Liver (tissue), 9 donors: Measurements from ENCODE around the gene CACFD1. TPM values are rescaled to one million over a fixed set of nuclear protein-coding genes. Genes with fewer than 3 reads are reported as not detected.

Experiments used
- DNase-seq: peaks from one replicate; pipeline ENCODE4 v3.0.0-alpha.2; 2017; ENCODE audit warnings: low spot score
- H3K27ac ChIP-seq, 2 donors: one replicate each; pipeline ENCODE4 v1.7.0; 2013; ENCODE audit warnings: inconsistent platforms in 2 of 2, low read length in 2 of 2, control low read depth in 1 of 2, low read depth in 1 of 2, mild to moderate bottlenecking in 1 of 2
- H3K27me3 ChIP-seq, 4 donors: one replicate each; pipeline versions ENCODE4 v1.6.1 to v1.7.0; 2013; ENCODE audit warnings: low read length in 3 of 4, inconsistent platforms in 1 of 4, mild to moderate bottlenecking in 1 of 4, moderate library complexity in 1 of 4; ENCODE audit not compliant: control insufficient read depth in 4 of 4, insufficient read depth in 4 of 4
- H3K36me3 ChIP-seq, 4 donors: one replicate each; pipeline versions ENCODE4 v1.6.1 to v1.7.0; 2013; ENCODE audit warnings: low read length in 3 of 4, mild to moderate bottlenecking in 3 of 4, low read depth in 1 of 4, moderate library complexity in 1 of 4; ENCODE audit not compliant: control insufficient read depth in 4 of 4, insufficient read depth in 3 of 4
- H3K4me1 ChIP-seq, 4 donors: one replicate each; pipeline versions ENCODE4 v1.6.1 to v1.7.0; 2013; ENCODE audit warnings: low read length in 3 of 4, mild to moderate bottlenecking in 3 of 4, moderate library complexity in 1 of 4; ENCODE audit not compliant: control insufficient read depth in 4 of 4, insufficient read depth in 4 of 4
- H3K4me3 ChIP-seq, 3 donors: one replicate each; pipeline versions ENCODE4 v1.6.1 to v1.7.0; 2013; ENCODE audit warnings: low read length in 3 of 3, control low read depth in 1 of 3, low read depth in 1 of 3, mild to moderate bottlenecking in 1 of 3
- H3K9ac ChIP-seq, 2 donors: one replicate each; pipeline ENCODE4 v1.7.0; 2013; ENCODE audit warnings: low read length in 2 of 2, mild to moderate bottlenecking in 2 of 2, moderate library complexity in 2 of 2, control low read depth in 1 of 2, low read depth in 1 of 2
- H3K9me3 ChIP-seq, 4 donors: one replicate each; pipeline versions ENCODE4 v1.6.1 to v1.7.0; 2013; ENCODE audit warnings: low read length in 3 of 4; ENCODE audit not compliant: control insufficient read depth in 4 of 4
- EGR1 ChIP-seq, 2 donors: IDR thresholded peaks; 2 replicates each; pipeline ENCODE4 v1.6.1; 2016 to 2018; ENCODE audit warnings: antibody characterized with exemption in 2 of 2, low read depth in 2 of 2
- FOXA1 ChIP-seq: IDR thresholded peaks from 2 replicates; pipeline ENCODE4 v1.6.1; 2016; ENCODE audit warnings: antibody characterized with exemption
- FOXA2 ChIP-seq: IDR thresholded peaks from 2 replicates; pipeline ENCODE4 v1.6.1; 2016; ENCODE audit warnings: antibody characterized with exemption
- GABPA ChIP-seq, 2 donors: IDR thresholded peaks in 1 of 2; conservative IDR thresholded peaks in 1 of 2; 2 replicates each; pipeline ENCODE4 v1.6.1; 2016; ENCODE audit warnings: antibody characterized with exemption in 2 of 2, mild to moderate bottlenecking in 1 of 2, moderate library complexity in 1 of 2
- HNF4A ChIP-seq, 2 donors: conservative IDR thresholded peaks; 2 replicates each; pipeline ENCODE4 v1.6.1; 2016; ENCODE audit warnings: antibody characterized with exemption in 2 of 2, mild to moderate bottlenecking in 2 of 2
- HNF4G ChIP-seq: IDR thresholded peaks from 2 replicates; pipeline ENCODE4 v1.6.1; 2016; ENCODE audit warnings: antibody characterized with exemption
- JUND ChIP-seq, 2 donors: IDR thresholded peaks; 2 replicates each; pipeline ENCODE4 v1.6.1; 2016; ENCODE audit warnings: antibody characterized with exemption in 2 of 2
- NR2F2 ChIP-seq: IDR thresholded peaks from 2 replicates; pipeline ENCODE4 v1.6.1; 2016; ENCODE audit warnings: antibody characterized with exemption
- RAD21 ChIP-seq, 2 donors: IDR thresholded peaks; 2 replicates each; pipeline ENCODE4 v1.6.1; 2016; ENCODE audit warnings: antibody characterized with exemption in 2 of 2, mild to moderate bottlenecking in 2 of 2
- RXRA ChIP-seq, 2 donors: IDR thresholded peaks; 2 replicates each; pipeline ENCODE4 v1.6.1; 2017 to 2018; ENCODE audit warnings: antibody characterized with exemption in 2 of 2, mild to moderate bottlenecking in 1 of 2
- SP1 ChIP-seq: IDR thresholded peaks from 2 replicates; pipeline ENCODE4 v1.6.1; 2018; ENCODE audit warnings: antibody characterized with exemption, mild to moderate bottlenecking
- TAF1 ChIP-seq: conservative IDR thresholded peaks from 2 replicates; pipeline ENCODE4 v1.6.1; 2016; ENCODE audit warnings: antibody characterized with exemption, mild to moderate bottlenecking
- YY1 ChIP-seq: IDR thresholded peaks from 2 replicates; pipeline ENCODE4 v1.6.1; 2016; ENCODE audit warnings: antibody characterized with exemption, mild to moderate bottlenecking
- WGBS: extraction: QIAGEN DNeasy Blood & Tissue Kit; methylation state at CpG from one replicate; pipeline ENCODE4 v1.1.7; 2013; 5-methylcytosine and 5-hydroxymethylcytosine counted together
- polyA plus RNA-seq, 2 donors: library from polyadenylated mRNA; stranded (reverse) in 1 of 2; unstranded in 1 of 2; fragments of 200-250 nt in 1 of 2; fragments of >200 nt in 1 of 2; fragmentation: Nextera tagmentation in 1 of 2; extraction: Ambion mirVana in 1 of 2; gene quantifications; one replicate each; pipeline versions ENCODE4 v1.2.1 to v1.2.3, GENCODE V29; 2013 to 2015
- total RNA-seq, 2 donors: library from RNA; depleted of rRNA; stranded (reverse); fragments of >200 nt; gene quantifications; one replicate each; pipeline ENCODE4 v1.2.3, GENCODE V29; 2014
- TF ChIP-seq, protein P1 (sequence below): IDR thresholded peaks from 2 replicates; pipeline ENCODE4 v1.6.1; 2016; ENCODE audit warnings: antibody characterized with exemption
- TF ChIP-seq, protein P2 (sequence below): IDR thresholded peaks from 2 replicates; pipeline ENCODE4 v1.6.1; 2016; ENCODE audit warnings: antibody characterized with exemption
- TF ChIP-seq, protein P3 (sequence below): fragments of 150-350 bp; IDR thresholded peaks from 2 replicates; pipeline ENCODE4 v1.5.1; 2017; ENCODE audit warnings: improper control_type of control experiment, low read depth, low read length; ENCODE audit not compliant: missing input control
- TF ChIP-seq, protein P4 (sequence below): IDR thresholded peaks from 2 replicates; pipeline ENCODE4 v1.6.1; 2016; ENCODE audit warnings: antibody characterized with exemption
- TF ChIP-seq, protein P5 (sequence below): IDR thresholded peaks from 2 replicates; pipeline ENCODE4 v1.6.1; 2016; ENCODE audit warnings: antibody characterized with exemption, mild to moderate bottlenecking
- donor health status: healthy.
- donor health status: healthy.
- donor health status: healthy.
- donor health status: healthy.
- donor health status: healthy.

The CACFD1 gene
- total and polyA plus RNA-seq, 4 donors: 10.1 to 34.5 (median 26.4) TPM

DNA sequence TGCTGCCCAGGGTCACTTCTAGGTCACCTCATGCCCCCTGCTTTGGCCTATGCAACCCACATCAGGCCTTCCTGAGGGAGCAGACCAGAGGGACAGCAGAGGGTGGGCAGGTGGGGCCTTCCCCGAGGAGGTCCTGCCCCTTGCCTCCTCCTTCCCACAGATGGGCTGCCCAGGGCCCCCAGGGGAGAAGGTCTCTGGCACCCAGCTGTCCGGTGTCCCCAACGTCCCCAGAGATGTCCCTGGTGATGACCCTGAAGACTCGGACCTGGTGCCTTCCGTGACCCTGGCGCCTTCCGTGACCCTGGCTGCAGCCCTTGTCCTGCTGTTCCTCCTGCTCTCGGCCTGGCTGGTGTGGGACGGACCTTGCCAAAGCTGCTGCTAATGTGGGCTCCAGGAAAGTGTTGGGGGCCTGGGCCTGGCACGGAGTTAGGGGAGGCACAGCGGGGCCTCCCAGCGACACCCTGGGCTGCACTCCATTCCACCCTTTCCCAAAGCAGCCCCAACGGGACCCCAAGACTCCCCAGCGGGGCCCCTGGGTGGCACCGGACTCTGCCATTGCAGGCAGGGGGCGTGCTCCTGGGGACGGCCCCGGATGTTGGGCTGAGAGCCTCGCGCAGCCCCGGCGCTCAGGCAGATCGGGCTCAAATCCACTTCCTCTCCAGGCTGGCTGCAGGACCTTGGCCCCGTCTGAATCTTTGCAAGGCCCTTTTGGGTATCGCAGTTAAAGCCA is 25.9 kb downstream of the CACFD1 start:
- 60% methylated on average over 25 of the region's 25 CpGs for WGBS
- no peak for DNase-seq
- no peak overlapping the region for H3K9ac ChIP-seq

More for the DNA sequence above, 25.9 kb downstream of the CACFD1 start:
- Histone ChIP-seq H3K9me3 (no peaks in the 10 kb centered on the region), H3K36me3 (no peaks in the 10 kb centered on the region), H3K4me3 (no peak overlapping the region), H3K27me3 (no peaks in the 10 kb centered on the region), H3K27ac (no peak overlapping the region), H3K4me1 (peaks cover 0 to 6% (median 1%) of the 10 kb centered on the region in 4 donors)
- TF ChIP-seq JUND (IDR thresholded peaks at IDR 0.05) (no peak), HNF4G (no peak), NR2F2 (no peak), SP1 (no peak), FOXA1 (no peak), HNF4A (conservative IDR thresholded peaks at IDR 0.05) (no peak), EGR1 (IDR thresholded peaks at IDR 0.05; ENCODE audit: low read depth in 2 of 2) (no peak), FOXA2 (no peak), TAF1 (no peak), RAD21 (IDR thresholded peaks at IDR 0.05) (no peak), YY1 (no peak), RXRA (IDR thresholded peaks at IDR 0.05) (no peak), GABPA (IDR thresholded peaks at IDR 0.05 in 1 of 2, conservative IDR thresholded peaks at IDR 0.05 in 1 of 2) (no peak)
- TF ChIP-seq, protein P1, sequence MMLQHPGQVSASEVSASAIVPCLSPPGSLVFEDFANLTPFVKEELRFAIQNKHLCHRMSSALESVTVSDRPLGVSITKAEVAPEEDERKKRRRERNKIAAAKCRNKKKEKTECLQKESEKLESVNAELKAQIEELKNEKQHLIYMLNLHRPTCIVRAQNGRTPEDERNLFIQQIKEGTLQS: no peak
- TF ChIP-seq, protein P2, sequence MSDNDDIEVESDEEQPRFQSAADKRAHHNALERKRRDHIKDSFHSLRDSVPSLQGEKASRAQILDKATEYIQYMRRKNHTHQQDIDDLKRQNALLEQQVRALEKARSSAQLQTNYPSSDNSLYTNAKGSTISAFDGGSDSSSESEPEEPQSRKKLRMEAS: no peak
- TF ChIP-seq, protein P3, sequence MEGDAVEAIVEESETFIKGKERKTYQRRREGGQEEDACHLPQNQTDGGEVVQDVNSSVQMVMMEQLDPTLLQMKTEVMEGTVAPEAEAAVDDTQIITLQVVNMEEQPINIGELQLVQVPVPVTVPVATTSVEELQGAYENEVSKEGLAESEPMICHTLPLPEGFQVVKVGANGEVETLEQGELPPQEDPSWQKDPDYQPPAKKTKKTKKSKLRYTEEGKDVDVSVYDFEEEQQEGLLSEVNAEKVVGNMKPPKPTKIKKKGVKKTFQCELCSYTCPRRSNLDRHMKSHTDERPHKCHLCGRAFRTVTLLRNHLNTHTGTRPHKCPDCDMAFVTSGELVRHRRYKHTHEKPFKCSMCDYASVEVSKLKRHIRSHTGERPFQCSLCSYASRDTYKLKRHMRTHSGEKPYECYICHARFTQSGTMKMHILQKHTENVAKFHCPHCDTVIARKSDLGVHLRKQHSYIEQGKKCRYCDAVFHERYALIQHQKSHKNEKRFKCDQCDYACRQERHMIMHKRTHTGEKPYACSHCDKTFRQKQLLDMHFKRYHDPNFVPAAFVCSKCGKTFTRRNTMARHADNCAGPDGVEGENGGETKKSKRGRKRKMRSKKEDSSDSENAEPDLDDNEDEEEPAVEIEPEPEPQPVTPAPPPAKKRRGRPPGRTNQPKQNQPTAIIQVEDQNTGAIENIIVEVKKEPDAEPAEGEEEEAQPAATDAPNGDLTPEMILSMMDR: no peak
- TF ChIP-seq, protein P4, sequence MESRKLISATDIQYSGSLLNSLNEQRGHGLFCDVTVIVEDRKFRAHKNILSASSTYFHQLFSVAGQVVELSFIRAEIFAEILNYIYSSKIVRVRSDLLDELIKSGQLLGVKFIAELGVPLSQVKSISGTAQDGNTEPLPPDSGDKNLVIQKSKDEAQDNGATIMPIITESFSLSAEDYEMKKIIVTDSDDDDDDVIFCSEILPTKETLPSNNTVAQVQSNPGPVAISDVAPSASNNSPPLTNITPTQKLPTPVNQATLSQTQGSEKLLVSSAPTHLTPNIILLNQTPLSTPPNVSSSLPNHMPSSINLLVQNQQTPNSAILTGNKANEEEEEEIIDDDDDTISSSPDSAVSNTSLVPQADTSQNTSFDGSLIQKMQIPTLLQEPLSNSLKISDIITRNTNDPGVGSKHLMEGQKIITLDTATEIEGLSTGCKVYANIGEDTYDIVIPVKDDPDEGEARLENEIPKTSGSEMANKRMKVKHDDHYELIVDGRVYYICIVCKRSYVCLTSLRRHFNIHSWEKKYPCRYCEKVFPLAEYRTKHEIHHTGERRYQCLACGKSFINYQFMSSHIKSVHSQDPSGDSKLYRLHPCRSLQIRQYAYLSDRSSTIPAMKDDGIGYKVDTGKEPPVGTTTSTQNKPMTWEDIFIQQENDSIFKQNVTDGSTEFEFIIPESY: no peak
- TF ChIP-seq, protein P5, sequence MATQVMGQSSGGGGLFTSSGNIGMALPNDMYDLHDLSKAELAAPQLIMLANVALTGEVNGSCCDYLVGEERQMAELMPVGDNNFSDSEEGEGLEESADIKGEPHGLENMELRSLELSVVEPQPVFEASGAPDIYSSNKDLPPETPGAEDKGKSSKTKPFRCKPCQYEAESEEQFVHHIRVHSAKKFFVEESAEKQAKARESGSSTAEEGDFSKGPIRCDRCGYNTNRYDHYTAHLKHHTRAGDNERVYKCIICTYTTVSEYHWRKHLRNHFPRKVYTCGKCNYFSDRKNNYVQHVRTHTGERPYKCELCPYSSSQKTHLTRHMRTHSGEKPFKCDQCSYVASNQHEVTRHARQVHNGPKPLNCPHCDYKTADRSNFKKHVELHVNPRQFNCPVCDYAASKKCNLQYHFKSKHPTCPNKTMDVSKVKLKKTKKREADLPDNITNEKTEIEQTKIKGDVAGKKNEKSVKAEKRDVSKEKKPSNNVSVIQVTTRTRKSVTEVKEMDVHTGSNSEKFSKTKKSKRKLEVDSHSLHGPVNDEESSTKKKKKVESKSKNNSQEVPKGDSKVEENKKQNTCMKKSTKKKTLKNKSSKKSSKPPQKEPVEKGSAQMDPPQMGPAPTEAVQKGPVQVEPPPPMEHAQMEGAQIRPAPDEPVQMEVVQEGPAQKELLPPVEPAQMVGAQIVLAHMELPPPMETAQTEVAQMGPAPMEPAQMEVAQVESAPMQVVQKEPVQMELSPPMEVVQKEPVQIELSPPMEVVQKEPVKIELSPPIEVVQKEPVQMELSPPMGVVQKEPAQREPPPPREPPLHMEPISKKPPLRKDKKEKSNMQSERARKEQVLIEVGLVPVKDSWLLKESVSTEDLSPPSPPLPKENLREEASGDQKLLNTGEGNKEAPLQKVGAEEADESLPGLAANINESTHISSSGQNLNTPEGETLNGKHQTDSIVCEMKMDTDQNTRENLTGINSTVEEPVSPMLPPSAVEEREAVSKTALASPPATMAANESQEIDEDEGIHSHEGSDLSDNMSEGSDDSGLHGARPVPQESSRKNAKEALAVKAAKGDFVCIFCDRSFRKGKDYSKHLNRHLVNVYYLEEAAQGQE: no peak
